Heart right ventricle (tissue), 16 donors: ENCODE data around the gene ZBTB46. TPM values are rescaled to one million over a fixed set of nuclear protein-coding genes. Genes with fewer than 3 reads are reported as not detected.

Experiments
- ATAC-seq, 8 donors: fragments of 200-7000 bp; cut with Tn5 transposase; one replicate each; pipeline ENCODE4 v1.9.1; 2020; ENCODE audit warnings: mild to moderate bottlenecking in 8 of 8, moderate library complexity in 8 of 8, moderate number of reproducible peaks in 1 of 8
- DNase-seq, 2 donors: peaks; one replicate each; pipeline ENCODE4 v3.0.0-alpha.2; 2020
- H3K27ac ChIP-seq, 10 donors: fragments of 200-600 bp; sonication (generic) in 2 of 10; one replicate each; pipeline versions ENCODE4 v1.5.0 to v1.8.0; 2020 to 2022; ENCODE audit warnings: mild to moderate bottlenecking in 3 of 10
- H3K27me3 ChIP-seq, 7 donors: fragments of 200-600 bp; one replicate each; pipeline ENCODE4 v1.8.0; 2021 to 2022; ENCODE audit warnings: mild to moderate bottlenecking in 2 of 7
- H3K36me3 ChIP-seq, 9 donors: fragments of 200-600 bp; sonication (generic) in 1 of 9; one replicate each; pipeline versions ENCODE4 v1.5.0 to v1.8.0; 2020 to 2022; ENCODE audit warnings: mild to moderate bottlenecking in 2 of 9
- H3K4me1 ChIP-seq, 9 donors: fragments of 200-600 bp; sonication (generic) in 1 of 9; one replicate each; pipeline versions ENCODE4 v1.5.0 to v1.8.0; 2020 to 2022; ENCODE audit warnings: mild to moderate bottlenecking in 4 of 9
- H3K4me3 ChIP-seq, 10 donors: fragments of 200-600 bp; sonication (generic) in 2 of 10; one replicate each; pipeline versions ENCODE4 v1.5.0 to v1.8.0; 2020 to 2022; ENCODE audit warnings: mild to moderate bottlenecking in 7 of 10, moderate library complexity in 2 of 10
- H3K9me3 ChIP-seq, 11 donors: fragments of 200-600 bp in 10 of 11; sonication (generic) in 2 of 11; one replicate each; pipeline versions ENCODE4 v1.5.0 to v1.8.0; 2013 to 2022; ENCODE audit warnings: mild to moderate bottlenecking in 2 of 11, control low read depth in 1 of 11, moderate library complexity in 1 of 11
- WGBS, 2 donors: extraction: QIAGEN DNeasy Blood & Tissue Kit; methylation state at CpG; one replicate each; pipeline ENCODE4 v1.1.7; 2013; ENCODE audit warnings: inconsistent platforms in 1 of 2; 5-methylcytosine and 5-hydroxymethylcytosine counted together
- intact Hi-C, 10 donors: fragments of 100-400 bp; cut with DNase I; formaldehyde crosslinking; loops; one replicate each; pipeline versions ENCODE4 v1.11.1 to v1.14.2; 2022
- polyA plus RNA-seq, 2 donors: library from polyadenylated mRNA; stranded (reverse); fragments of 200-250 nt; gene quantifications; one replicate each; pipeline ENCODE4 v1.2.3, GENCODE V29; 2013
- total RNA-seq, 10 donors: library from RNA; stranded (reverse); fragmentation: NEBNext Ultra II Directional in 3 of 10; extraction: Animal tissue kit (Norgen Biotek cat#: 25700) in 3 of 10; gene quantifications; one replicate each; pipeline versions ENCODE4 v1.2.1 to v1.2.4, GENCODE V29; 2021 to 2023
- TF ChIP-seq, protein P1 (sequence below), 9 donors: fragments of 200-600 bp; sonication (generic) in 2 of 9; IDR thresholded peaks; one replicate each; pipeline versions ENCODE4 v1.5.0 to v1.8.0; 2021 to 2022; ENCODE audit warnings: antibody characterized with exemption in 9 of 9, mild to moderate bottlenecking in 5 of 9, moderate library complexity in 1 of 9
- donor health status: Arrhythmogenic right ventricular cardiomyopathy.
- donor health status: ischemic (EF 13 %, LVEDD 7.1; RV severe dilation, severe dysfunction).
- donor health status: healthy with polysubstance abuse.
- donor health status: DM: no; HTN: yes; CAD: no.
- donor health status: DM: no; HTN: no; CAD: no.
- donor health status: ischemic (EF 25% LVEDD 6.9; RV normal size, moderate dysfunction).
- donor health status: ischemic (EF 25% LVEDD 5.7; RV mildly dilated, moderate dysfunction).
- donor health status: healthy.
- donor health status: DM: yes; HTN: yes; CAD: no.
- donor health status: Ischemic cardiomyopathy.
- donor health status: ischemic (EF 35%, LVEDD 5.7; RV mildly dilated, moderate dysfunction).
- donor health status: nonischemic (EF 11% LVEDD 7.7; RV severe dilation, severe dysfunction).
- donor health status: DM: yes; HTN: yes; CAD: no.
- donor health status: PGD.
- donor health status: ischemic (EF 29% LVEDD 5.4; RV normal size, mild dysfunction).
- donor health status: nonischemic (EF 23%, LVEDD 6.1; RV moderate dilation, normal function).

ZBTB46 gene
- total and polyA plus RNA-seq, 12 donors, result 5.6 to 25.4 (median 14.4) TPM

DNA sequence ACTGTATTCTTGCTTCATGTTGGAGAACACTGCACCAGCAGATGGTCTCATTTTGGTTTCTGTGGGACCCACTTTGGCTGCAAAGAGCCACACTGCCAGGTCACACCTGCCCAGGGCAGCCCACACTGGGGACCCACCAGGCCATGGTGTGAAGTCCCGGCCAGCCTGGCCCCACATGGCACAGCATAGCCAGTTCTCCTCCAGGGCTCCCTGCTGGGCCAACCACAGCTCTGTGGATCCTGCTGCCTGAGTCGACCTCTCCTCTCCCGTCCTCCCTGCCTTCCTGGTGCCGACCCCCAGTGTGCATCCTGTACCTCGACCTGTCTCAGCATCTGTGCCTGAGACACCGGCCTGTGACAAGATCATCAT is 126.3 kb downstream of the ZBTB46 start:
- DNase-seq (no peak), ATAC-seq (no peak)
- intact Hi-C loops, result loop anchor here in 2 of 10 donors (5.0 kb wide), 2 partner anchors 47 to 158 kb away; partner anchors contain the start of genes ABHD16B (in 1 of the 2) and RTEL1 (in 1 of the 2)
- WGBS, 2 donors, result 80 to 83% methylated on average over 6 of the region's 6 CpGs
- no peak overlapping the region for H3K27ac ChIP-seq
- no peaks in the 10 kb centered on the region for H3K27me3 ChIP-seq
- H3K4me1 ChIP-seq, result peaks cover 6 to 43% (median 29%) of the 10 kb centered on the region in 9 donors
- TF ChIP-seq, protein P1, sequence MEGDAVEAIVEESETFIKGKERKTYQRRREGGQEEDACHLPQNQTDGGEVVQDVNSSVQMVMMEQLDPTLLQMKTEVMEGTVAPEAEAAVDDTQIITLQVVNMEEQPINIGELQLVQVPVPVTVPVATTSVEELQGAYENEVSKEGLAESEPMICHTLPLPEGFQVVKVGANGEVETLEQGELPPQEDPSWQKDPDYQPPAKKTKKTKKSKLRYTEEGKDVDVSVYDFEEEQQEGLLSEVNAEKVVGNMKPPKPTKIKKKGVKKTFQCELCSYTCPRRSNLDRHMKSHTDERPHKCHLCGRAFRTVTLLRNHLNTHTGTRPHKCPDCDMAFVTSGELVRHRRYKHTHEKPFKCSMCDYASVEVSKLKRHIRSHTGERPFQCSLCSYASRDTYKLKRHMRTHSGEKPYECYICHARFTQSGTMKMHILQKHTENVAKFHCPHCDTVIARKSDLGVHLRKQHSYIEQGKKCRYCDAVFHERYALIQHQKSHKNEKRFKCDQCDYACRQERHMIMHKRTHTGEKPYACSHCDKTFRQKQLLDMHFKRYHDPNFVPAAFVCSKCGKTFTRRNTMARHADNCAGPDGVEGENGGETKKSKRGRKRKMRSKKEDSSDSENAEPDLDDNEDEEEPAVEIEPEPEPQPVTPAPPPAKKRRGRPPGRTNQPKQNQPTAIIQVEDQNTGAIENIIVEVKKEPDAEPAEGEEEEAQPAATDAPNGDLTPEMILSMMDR (IDR thresholded peaks at IDR 0.05), result no peak
- no peak overlapping the region for H3K4me3 ChIP-seq
- peaks cover 0 to 75% (median 20%) of the 10 kb centered on the region in 9 donors for H3K36me3 ChIP-seq
- no peaks in the 10 kb centered on the region for H3K9me3 ChIP-seq

DNA sequence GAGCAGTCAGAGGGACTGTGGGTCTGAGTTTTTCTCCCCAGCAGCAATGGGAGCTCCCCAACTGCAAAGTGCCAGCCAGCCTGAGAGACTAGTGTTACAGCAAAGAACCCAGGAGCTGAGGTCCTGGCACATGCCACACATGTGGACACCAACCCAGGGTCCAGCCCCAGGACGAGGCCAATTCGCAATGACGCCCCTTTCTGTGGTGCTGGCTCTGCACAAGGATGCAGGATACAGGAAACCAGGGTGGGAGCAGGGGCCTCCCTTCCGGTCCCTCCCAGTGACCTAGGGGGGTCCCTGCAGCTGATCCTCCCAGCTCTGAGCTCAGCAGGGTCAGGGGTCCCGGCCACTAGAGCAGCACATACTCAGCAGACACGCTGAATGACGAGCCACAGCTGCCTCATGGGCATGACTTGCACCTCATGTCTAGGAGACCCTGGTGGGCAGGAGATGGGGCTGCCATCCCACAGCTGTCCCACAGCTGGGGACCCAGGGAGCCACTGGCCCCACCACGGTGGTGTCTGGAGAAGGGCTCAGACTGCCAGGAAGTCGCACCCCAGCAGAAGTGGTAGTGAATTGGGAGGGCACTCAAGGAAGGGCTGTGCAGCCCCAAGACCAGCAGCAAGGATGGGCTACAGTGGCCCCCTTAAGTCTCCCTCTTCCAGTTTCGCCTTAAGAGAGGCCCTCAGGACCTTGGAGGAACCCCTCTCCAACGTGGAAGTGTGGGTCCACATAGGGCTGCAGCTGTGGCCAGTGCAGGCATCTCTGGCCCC is 126.9 kb downstream of the ZBTB46 start:
- no peak overlapping the region for H3K27ac ChIP-seq
- ATAC-seq, result no peak
- TF ChIP-seq, protein P1 (IDR thresholded peaks at IDR 0.05), result no peak
- WGBS, 2 donors, result 85 to 90% methylated on average over 11 of the region's 11 CpGs
- H3K9me3 ChIP-seq, result no peaks in the 10 kb centered on the region
- H3K27me3 ChIP-seq, result no peaks in the 10 kb centered on the region
- no peak for DNase-seq
- peaks cover 11 to 43% (median 31%) of the 10 kb centered on the region in 9 donors for H3K4me1 ChIP-seq
- peaks cover 0 to 75% (median 20%) of the 10 kb centered on the region in 9 donors for H3K36me3 ChIP-seq
- no peak overlapping the region for H3K4me3 ChIP-seq
- intact Hi-C loops, result no loop called here

DNA sequence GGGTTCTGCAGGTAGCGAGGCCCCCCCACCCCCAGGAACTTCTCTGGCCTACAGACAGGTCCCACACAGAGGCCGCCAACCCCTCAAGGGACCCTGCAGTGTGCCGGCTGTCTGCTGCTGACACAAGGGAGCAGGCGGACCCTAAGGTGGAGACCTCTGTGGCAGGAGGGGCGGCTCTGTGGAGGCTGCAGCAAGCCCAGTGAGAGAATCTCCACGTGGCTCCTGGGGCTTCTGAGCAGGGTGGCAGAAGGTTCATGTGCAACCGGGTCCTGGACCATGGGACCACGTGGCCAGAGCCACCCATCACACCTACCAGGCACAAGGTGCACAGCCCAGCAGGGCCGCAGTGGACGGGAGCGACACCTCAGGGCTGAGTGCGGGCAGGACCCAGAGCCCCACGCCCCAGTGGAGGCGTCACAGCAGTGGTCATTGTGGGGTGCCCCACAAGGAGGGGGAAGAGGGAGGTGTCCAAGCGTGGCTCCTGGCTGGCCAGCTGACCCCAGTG is 127.5 kb downstream of the ZBTB46 start:
- no peak for DNase-seq
- TF ChIP-seq, protein P1 (IDR thresholded peaks at IDR 0.05), result no peak
- Histone ChIP-seq H3K4me3 (no peak overlapping the region), H3K27ac (no peak overlapping the region), H3K9me3 (no peaks in the 10 kb centered on the region), H3K4me1 (peaks cover 16 to 43% (median 31%) of the 10 kb centered on the region in 9 donors), H3K27me3 (no peaks in the 10 kb centered on the region), H3K36me3 (peaks cover 0 to 70% (median 20%) of the 10 kb centered on the region in 9 donors)
- no peak for ATAC-seq
- WGBS, 2 donors, result 90 to 94% methylated on average over 15 of the region's 15 CpGs
- intact Hi-C loops, result no loop called here

DNA sequence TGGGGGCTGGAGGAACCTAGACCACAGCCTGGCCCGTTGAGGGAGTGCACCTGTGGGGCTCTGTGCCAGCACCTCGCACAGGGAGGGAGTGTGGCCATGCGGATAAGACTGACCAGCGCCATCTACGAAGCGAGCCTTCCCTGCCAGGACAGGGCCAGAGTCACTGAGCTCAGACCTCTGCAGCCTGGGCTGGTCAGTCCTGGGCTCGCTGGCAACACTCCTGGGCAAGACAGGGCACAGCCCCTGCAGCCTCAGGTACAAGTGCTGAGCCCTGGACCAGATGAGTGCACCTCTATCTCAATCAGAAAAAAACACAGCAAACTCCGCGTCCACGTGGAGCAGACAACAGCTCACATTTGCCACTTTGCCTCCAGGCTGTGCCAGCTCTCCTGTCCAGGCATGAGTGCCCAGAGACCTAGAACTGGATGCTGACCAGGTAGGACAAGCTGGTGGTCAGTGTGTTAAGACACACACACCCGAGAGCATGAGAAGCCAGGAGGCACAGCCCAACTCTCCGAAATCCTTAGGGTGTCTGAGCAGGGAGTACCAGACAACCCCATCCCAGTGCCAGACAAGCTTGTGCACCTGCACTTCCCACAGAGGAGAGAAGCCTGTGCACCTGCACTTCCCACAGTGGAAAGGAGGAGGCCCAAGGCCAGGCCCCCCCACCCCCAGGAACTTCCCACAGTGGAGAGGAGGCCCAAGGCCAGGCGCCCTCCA is 128.2 kb downstream of the ZBTB46 start:
- Histone ChIP-seq H3K4me3 (no peak overlapping the region), H3K27me3 (no peaks in the 10 kb centered on the region), H3K9me3 (no peaks in the 10 kb centered on the region), H3K36me3 (peaks cover 0 to 74% (median 20%) of the 10 kb centered on the region in 9 donors), H3K27ac (peak overlapping the region in 1 of 10 donors; percentile 83), H3K4me1 (peaks cover 19 to 47% (median 34%) of the 10 kb centered on the region in 9 donors)
- intact Hi-C loops, result no loop called here
- no peak for DNase-seq
- 80 to 85% methylated on average over 13 of the region's 13 CpGs for WGBS, 2 donors
- no peak for ATAC-seq
- TF ChIP-seq, protein P1 (IDR thresholded peaks at IDR 0.05), result no peak
